SK-N-SH treated with all-trans-retinoic acid at 6 μM for 48 hours (cell line): ENCODE results near the gene OR9Q1.

Source experiments
- ATAC-seq: fragments of 200-7000 bp; cut with Tn5 transposase; 3 replicates; pipeline ENCODE4 v1.9.1; 2020; ENCODE audit warnings: mild to moderate bottlenecking, moderate library complexity
- ARNTL ChIP-seq: fragments of 450-650 bp; formaldehyde crosslinking; IDR thresholded peaks from 2 replicates; pipeline ENCODE4 v1.5.0; 2020; ENCODE audit warnings: low read depth, mild to moderate bottlenecking, moderate library complexity, borderline replicate concordance
- ISL1 ChIP-seq: fragments of 250-450 bp; sonication (Bioruptor Pico); IDR thresholded peaks from 2 replicates; pipeline ENCODE4 v2.1.2; 2022; ENCODE audit warnings: mild to moderate bottlenecking, moderate library complexity
- PPARA ChIP-seq: fragments of 250-450 bp; sonication (Bioruptor Pico); IDR thresholded peaks from 2 replicates; pipeline ENCODE4 v1.5.0; 2020; ENCODE audit warnings: mild to moderate bottlenecking, borderline replicate concordance
- TCF4 ChIP-seq: fragments of 250-450 bp; sonication (Bioruptor Pico); IDR thresholded peaks from 2 replicates; pipeline ENCODE4 v1.8.0; 2021; ENCODE audit warnings: mild to moderate bottlenecking, moderate library complexity, borderline replicate concordance
- ZC3H10 ChIP-seq: fragments of 250-450 bp; sonication (Bioruptor Pico); IDR thresholded peaks from 2 replicates; pipeline ENCODE4 v1.5.1; 2021; ENCODE audit warnings: mild to moderate bottlenecking, moderate library complexity
- ZFP3 ChIP-seq: fragments of 250-450 bp; sonication (Bioruptor Pico); IDR thresholded peaks from 2 replicates; pipeline ENCODE4 v1.5.0; 2020; ENCODE audit warnings: mild to moderate bottlenecking, moderate library complexity
- ZFP30 ChIP-seq: fragments of 450-650 bp; formaldehyde crosslinking; IDR thresholded peaks from 2 replicates; pipeline ENCODE4 v1.5.0; 2022; ENCODE audit warnings: mild to moderate bottlenecking, moderate library complexity
- TF ChIP-seq, protein P1 (sequence below): fragments of 250-450 bp; sonication (Bioruptor Pico); IDR thresholded peaks from 2 replicates; pipeline ENCODE4 v1.5.0; 2020; ENCODE audit warnings: mild to moderate bottlenecking, moderate library complexity
- TF ChIP-seq, protein P2 (sequence below): fragments of 250-450 bp; sonication (Bioruptor Pico); IDR thresholded peaks from 2 replicates; pipeline ENCODE4 v1.5.1; 2020; ENCODE audit warnings: low read depth, mild to moderate bottlenecking, moderate library complexity

Gene OR9Q1

DNA sequence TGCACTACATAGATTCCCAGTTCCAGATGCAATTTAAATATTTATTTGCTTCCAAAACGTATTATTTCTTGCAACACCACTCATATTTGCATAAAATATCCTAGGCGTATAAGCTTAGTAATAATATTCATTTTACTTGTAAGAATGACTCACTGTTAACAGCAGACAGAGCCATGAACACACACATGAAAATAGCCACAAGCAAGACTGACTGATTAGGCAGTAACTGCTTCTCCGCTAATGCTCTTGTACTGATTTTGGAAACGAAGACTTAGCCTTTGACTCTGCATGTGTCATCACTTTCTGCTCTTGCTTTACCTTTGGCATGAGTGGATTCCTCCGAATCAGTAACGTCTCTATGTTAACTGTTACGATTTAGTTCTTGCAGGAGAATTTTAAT, 199.0 kb downstream of the OR9Q1 start:
- ATAC-seq: no peak
- no peak for TF ChIP-seq ZFP30
- TF ChIP-seq ZC3H10 (CRISPR knock-in tag): no peak
- TF ChIP-seq, protein P1, sequence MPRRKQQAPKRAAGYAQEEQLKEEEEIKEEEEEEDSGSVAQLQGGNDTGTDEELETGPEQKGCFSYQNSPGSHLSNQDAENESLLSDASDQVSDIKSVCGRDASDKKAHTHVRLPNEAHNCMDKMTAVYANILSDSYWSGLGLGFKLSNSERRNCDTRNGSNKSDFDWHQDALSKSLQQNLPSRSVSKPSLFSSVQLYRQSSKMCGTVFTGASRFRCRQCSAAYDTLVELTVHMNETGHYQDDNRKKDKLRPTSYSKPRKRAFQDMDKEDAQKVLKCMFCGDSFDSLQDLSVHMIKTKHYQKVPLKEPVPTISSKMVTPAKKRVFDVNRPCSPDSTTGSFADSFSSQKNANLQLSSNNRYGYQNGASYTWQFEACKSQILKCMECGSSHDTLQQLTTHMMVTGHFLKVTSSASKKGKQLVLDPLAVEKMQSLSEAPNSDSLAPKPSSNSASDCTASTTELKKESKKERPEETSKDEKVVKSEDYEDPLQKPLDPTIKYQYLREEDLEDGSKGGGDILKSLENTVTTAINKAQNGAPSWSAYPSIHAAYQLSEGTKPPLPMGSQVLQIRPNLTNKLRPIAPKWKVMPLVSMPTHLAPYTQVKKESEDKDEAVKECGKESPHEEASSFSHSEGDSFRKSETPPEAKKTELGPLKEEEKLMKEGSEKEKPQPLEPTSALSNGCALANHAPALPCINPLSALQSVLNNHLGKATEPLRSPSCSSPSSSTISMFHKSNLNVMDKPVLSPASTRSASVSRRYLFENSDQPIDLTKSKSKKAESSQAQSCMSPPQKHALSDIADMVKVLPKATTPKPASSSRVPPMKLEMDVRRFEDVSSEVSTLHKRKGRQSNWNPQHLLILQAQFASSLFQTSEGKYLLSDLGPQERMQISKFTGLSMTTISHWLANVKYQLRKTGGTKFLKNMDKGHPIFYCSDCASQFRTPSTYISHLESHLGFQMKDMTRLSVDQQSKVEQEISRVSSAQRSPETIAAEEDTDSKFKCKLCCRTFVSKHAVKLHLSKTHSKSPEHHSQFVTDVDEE: no peak
- TF ChIP-seq TCF4 (CRISPR knock-in tag): no peak
- TF ChIP-seq ISL1 (CRISPR knock-in tag): no peak
- TF ChIP-seq PPARA: no peak
- TF ChIP-seq, protein P2, sequence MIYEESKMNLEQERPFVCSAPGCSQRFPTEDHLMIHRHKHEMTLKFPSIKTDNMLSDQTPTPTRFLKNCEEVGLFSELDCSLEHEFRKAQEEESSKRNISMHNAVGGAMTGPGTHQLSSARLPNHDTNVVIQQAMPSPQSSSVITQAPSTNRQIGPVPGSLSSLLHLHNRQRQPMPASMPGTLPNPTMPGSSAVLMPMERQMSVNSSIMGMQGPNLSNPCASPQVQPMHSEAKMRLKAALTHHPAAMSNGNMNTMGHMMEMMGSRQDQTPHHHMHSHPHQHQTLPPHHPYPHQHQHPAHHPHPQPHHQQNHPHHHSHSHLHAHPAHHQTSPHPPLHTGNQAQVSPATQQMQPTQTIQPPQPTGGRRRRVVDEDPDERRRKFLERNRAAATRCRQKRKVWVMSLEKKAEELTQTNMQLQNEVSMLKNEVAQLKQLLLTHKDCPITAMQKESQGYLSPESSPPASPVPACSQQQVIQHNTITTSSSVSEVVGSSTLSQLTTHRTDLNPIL (CRISPR knock-in tag): no peak
- TF ChIP-seq ARNTL (CRISPR knock-in tag): no peak
- no peak for TF ChIP-seq ZFP3 (CRISPR knock-in tag)

DNA sequence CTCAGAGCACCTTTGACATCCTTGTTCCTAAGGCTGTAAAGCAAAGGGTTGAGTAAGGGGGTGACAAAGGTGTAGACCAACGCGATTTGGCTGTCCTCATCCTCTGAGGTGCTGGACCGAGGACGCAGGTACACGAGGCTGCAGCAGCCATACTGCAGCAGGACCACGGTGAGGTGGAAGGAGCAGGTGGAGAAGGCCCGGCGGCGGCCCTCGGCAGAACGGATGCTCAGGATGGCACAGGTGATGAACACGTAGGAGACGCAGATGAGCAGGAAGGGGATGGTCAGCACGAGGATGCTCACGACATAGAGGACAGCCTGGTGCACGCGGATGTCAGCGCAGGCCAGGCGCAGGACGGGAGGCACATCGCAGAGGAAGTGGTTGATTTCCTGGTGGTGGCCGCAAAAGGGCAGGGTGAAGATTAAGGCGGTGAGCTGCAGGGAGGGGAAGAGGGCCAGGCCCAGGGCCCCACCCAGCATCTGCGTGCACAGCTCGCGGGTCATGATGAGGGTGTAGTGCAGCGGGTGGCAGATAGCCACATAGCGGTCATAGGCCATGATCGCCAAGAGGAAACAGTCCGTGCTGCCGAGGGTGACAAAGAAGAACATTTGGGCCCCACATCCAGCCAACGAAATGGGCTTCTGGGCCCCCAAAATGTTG, 204.4 kb downstream of the OR9Q1 start:
- ATAC-seq: no peak
- TF ChIP-seq ZFP3 (CRISPR knock-in tag) (no peak), ISL1 (CRISPR knock-in tag) (no peak)
- TF ChIP-seq, protein P1: no peak
- TF ChIP-seq, all 23 proteins: peak for 0
